Hypothalamus (tissue), 51 donors: ENCODE data around the gene SLC6A17.

Experiments used
- DNase-seq, 51 donors: peaks; one replicate each; lab custom pipeline; 2025; lab: John Stamatoyannopoulos, UW

The SLC6A17 gene

DNA sequence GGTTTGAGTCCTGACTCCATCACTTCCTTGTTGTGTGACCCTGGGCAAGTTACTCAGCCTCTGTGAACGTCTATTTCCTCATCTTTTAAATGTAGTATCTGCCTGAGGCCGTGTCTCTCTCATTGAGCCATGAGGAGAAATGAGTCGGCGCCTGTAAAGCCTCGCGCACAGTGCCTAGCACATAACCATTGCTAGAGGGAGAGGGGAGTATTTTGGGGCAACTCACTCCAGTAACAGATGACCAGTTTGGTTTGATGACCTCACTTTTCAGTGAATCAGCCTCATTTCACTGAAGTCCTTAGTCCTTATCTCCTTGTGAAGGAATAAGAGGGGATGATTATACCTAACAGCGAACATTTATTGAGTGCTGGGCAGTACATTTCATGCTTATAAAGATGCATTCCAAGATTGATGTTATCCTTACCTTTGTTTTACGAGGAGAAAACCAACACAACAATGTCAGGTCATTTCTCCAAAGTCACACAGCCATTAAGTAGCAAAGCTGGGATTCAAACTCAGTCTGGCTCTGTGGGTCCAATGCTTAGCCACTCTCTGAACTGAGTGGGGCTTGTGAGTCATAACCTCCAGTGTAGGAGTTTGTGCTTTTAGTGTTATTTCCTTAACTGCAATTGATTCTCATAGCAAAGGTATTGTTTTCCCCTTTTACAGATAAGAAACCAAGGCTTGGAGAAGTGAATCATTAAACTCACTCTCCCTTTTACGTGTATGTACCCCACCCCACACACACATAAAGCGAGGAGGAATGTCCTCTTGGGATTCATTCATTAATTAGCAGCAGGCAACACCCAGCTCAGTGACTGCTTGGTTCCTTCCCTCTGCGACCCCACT, 85.8 kb downstream of the SLC6A17 start:
- no peak for DNase-seq

GRCh38 chr1:110237386-110238152, 87.3 kb downstream of the SLC6A17 start:
- peak in 2 of 51 donors; percentile 34 for DNase-seq

GRCh38 chr1:110239441-110240430, 89.4 kb downstream of the SLC6A17 start:
- no peak for DNase-seq

GRCh38 chr1:110240476-110241210, 90.3 kb downstream of the SLC6A17 start:
- DNase-seq: no peak

GRCh38 chr1:110241516-110241915, 91.2 kb downstream of the SLC6A17 start:
- no peak for DNase-seq

GRCh38 chr1:110242062-110242461, 91.8 kb downstream of the SLC6A17 start:
- no peak for DNase-seq

GRCh38 chr1:110242731-110243130, 92.4 kb downstream of the SLC6A17 start:
- DNase-seq: no peak

- no peak for DNase-seq
Observed at GRCh38 chr1:110243146-110243545, 92.9 kb downstream of the SLC6A17 start.

DNA sequence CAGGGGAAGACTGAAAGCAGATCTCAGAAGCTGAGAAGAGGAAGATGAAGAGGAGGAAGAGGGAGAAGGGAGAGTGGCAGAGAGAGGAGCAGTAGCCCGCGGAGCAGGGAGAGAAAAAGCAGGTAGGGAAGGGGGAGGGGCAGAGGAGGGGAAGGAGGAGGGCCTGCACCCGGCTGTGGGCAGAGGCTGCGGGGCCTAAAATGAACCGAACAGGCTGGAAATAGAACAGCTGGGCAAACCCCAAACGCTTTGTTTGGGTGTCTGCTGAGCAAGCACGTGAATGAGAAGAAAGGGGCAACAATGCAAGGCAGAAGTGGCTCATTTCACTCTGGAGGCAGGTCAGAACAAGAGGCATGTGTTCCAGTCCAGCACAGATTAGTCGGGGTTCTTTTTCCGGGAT, 93.3 kb downstream of the SLC6A17 start:
- peak in 4 of 51 donors; percentile 13 to 24 (median 18) for DNase-seq

DNA sequence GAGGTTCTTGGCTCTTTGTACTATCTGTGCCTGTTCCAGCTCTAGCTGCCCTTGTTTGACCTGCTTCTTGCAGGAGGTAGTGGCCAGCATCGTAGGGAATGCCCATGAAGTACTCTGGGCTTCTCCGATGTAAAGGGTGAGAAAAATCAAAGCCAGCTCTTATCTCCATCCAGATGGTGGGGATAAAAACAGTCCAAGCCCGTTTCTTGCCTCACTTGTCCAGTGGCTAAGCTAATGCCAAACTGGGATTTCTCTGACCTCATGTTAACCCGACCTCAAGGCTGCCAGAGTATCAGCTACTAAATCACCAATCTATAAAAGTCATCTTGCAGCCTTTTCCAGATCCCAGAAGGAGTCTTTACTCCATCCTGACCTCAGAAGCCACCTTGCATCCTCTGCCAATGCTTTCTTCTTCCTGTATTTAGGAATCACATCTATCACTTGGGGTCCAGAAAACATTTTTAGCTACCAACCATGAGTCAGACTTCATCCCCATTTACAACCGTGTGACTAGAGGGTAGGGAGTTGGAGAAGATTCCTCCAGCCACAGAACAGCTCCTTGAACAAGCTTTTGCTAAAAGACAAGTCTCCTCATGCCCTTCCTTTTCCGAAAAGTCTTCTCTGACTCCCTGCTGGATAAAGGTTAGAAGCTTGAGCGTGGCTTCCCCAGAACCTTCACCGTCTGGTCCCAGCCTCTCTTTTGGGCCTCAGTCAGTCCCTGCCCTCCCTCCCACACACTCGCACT, 95.8 kb downstream of the SLC6A17 start:
- DNase-seq: no peak

DNA sequence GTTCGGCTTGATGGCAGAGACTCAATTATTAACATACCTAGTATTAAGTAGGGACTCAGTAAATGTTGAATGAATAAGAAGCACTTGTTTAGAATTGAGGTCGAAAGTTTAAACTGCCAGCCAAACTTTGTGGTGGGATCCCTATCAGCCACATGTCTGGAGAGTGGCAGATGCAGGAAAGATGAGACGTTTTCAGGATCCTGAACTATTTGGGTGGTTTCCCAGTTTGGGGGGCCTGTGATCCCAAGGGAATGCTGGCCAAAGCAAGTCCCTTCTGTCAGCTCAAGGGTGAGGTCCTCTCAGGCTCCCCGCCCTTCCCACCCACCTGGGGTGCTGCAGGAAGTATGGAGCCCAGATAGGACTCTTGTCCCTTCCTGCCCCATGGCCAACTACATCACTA, 98.5 kb downstream of the SLC6A17 start:
- DNase-seq: no peak

GRCh38 chr1:110249256-110249655, 99.0 kb downstream of the SLC6A17 start:
- DNase-seq: peak in 7 of 51 donors; percentile 7 to 47 (median 14)

GRCh38 chr1:110250008-110250407, 99.7 kb downstream of the SLC6A17 start:
- no peak for DNase-seq

DNA sequence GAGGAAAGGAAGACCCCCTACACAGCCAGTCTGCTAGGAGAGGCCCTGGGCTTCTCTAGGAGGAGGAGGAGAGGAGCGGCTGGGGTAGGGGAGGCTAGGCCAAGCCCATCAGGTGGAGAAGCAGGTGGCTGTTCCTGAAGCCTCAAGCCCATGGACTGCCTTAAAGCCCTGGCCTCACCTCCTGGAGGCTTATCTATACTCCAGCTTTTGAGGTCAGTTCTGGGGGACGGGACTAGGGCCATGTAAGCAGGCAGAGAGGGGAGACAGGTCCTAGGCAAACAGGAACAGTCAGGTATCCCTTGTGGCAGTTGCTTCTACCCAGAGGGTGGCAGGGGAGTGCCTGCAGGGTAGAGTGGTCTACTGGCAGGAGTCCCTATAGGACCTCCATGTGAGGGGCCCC, 100.5 kb downstream of the SLC6A17 start:
- no peak for DNase-seq
